ENCODE data around the gene SMYD2.

GRCh38 chr1:214327514-214327913, 46.6 kb downstream of the SMYD2 start:
- TF ChIP-seq, protein P1, sequence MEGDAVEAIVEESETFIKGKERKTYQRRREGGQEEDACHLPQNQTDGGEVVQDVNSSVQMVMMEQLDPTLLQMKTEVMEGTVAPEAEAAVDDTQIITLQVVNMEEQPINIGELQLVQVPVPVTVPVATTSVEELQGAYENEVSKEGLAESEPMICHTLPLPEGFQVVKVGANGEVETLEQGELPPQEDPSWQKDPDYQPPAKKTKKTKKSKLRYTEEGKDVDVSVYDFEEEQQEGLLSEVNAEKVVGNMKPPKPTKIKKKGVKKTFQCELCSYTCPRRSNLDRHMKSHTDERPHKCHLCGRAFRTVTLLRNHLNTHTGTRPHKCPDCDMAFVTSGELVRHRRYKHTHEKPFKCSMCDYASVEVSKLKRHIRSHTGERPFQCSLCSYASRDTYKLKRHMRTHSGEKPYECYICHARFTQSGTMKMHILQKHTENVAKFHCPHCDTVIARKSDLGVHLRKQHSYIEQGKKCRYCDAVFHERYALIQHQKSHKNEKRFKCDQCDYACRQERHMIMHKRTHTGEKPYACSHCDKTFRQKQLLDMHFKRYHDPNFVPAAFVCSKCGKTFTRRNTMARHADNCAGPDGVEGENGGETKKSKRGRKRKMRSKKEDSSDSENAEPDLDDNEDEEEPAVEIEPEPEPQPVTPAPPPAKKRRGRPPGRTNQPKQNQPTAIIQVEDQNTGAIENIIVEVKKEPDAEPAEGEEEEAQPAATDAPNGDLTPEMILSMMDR (IDR thresholded peaks at IDR 0.05): no peak
- TF ChIP-seq EP300 (IDR thresholded peaks at IDR 0.05): no peak
- TF ChIP-seq POLR2AphosphoS5 (IDR thresholded peaks at IDR 0.05): no peak
